GM21360 (cell line): ENCODE measurements around the gene TMEM184A.

Source experiments
- ATAC-seq: cut with Tn5 transposase; IDR thresholded peaks from one replicate; pipeline ENCODE4 v1.9.1; 2021; ENCODE audit warnings: mild to moderate bottlenecking, moderate library complexity; ENCODE audit not compliant: unreplicated experiment

Gene TMEM184A

DNA sequence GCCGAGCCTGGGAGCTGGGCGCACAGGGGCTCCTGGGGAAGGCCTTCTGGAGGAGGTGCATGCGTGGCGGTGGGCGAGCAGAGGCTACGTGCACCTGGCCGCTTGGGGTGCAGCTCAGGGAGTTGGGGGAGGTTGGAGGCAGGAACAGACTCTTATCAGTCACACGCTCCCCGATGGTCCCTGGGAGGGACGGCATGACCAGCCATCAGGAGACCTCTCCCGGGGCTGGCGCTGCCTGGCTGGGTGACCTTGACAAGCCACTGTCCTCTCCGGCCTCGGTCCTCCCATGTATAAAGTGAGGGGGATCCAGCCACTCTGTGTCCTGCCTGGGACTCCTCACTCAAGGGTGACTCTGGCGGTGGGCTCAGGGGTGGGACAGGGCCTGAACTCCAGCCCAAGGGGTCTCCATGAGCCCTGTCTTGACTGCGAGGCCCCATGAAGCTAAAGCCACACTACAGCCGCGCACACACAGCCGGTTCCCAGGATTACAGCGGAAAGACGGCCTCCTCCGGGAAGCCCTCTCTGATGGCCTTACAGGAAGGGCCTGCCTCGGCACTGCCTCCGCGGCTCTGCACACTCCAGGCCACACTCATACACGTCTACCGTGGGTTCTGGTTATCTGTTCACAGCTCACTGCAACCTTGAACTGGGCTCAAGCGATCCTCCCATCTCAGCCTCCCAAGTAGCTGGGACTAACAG, 2.3 kb downstream of the TMEM184A start:
- no peak for ATAC-seq

DNA sequence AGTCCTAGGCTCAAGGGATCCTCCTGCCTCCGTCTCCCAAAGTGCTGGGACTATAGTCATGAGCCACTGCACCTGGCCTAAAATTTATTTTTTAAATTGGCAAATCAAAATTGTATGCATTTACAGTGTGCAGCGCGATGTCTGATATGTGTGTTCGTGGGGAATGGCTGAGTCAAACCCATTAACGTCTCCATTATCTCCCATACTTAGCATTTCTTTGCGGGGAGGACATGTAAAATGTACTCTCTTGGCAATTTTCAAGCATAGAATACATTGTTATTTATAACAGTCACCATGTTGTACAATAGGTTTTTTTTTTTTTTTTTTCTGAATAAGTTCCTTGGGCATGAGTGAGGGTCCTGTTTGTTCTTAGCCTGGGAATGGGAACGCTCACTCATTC, 3.8 kb downstream of the TMEM184A start:
- ATAC-seq = no peak

DNA sequence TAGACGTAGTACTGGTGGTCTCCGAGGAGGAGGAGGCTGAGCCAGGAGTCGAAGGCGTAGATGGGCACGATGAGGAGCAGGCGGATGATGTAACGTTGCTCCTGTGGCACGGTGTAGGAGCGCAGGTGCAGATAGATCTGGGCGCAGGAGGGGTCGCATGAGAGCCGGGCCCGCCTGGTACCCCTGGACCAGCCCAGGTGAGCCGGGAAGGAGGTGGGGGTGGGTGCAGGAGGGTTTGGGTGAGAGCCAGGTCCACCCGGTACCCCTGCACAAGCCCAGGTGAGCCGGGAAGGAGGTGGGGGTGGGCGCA, 5.2 kb downstream of the TMEM184A start:
- ATAC-seq = no peak

DNA sequence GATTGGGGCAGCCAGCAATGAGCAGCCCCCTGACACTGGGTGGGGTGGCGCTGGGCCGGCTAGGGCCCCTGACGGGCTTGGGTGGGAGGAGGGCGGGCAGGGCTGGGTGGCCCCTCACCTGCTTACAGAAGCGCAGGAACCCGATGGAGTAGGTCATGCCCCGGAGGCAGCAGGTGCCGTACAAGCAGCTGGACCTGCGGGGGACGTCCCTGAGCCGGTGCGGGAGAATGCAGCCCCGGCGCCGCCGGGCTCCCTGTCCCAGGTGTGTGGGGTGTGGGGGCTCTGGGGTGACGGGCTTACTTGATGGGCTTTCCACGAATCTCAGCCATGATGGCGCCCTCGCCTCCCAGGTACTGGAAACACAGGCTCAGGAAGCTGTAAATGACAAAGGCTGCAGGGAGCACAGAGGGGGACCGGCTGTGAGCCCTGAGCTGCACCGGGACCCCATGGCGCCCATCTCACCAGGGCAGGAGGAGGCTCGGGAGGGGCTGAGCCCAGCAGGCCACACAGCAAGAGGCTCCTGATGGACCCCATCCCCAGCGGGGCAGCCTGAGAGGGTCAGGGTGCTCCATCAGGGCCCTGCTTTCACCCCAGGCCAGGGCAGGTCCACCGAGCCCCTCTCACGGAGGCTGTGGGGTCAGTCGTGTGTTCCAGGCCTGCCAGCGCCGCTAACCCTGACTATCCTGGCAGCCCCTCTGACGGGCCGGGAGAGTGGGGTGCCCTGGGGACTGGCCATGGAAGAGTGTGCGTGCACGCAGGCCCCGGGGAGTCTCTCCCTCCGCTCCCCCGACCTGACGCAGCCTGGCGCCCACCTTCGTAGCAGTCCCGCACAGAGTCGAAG, 5.8 kb downstream of the TMEM184A start:
- ATAC-seq = no peak

DNA sequence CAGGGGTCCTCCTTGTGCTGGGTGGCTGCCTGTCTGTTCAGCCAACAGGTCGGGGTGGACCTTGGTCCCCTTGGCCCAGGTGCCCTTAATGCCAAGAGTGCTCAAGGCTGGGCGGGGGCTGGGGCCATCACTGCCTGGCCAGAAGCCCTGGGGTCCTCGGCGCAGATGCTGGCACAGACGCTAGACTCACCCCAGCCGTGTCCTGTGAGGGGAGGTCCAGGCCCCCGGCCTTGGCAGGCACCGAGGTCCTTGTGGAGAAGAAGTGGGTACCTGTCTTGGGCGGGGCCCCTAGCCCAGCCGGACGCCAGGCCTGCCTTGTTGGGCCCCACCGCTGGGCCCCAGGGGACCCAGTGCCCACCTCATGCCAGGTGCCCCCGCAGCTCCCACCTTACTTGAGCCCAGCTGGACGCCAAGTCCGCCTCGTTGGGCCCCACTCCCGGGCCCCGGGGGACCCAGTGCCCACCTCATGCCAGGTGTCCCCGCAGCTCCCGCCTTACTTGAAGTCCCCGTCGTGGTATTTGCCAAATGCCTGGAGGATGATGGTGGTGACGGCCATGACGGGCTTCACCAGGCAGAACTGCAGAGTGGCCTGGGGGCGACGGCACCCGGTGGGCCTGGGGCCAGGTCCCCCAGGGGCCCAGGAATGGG, 6.5 kb downstream of the TMEM184A start:
- ATAC-seq = no peak

DNA sequence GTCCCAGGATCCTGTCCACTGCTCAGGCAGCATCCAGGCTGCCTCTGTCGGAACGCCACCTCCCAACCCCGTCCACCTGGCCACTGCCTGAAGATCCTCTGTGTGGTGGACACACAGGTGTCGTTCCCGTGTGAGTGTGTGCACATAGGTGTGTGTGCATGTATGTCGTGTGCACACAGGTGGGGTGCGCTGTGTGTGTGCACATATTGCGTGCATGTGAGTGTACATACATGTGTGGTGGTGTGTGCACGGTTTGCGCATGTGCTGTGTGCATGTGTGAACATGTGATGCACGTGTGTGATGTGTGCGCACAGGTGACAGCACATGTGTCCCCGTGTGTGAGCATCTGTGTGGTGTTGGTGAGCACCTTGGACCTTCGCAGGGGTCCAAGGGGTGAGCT, 7.1 kb downstream of the TMEM184A start:
- no peak for ATAC-seq

DNA sequence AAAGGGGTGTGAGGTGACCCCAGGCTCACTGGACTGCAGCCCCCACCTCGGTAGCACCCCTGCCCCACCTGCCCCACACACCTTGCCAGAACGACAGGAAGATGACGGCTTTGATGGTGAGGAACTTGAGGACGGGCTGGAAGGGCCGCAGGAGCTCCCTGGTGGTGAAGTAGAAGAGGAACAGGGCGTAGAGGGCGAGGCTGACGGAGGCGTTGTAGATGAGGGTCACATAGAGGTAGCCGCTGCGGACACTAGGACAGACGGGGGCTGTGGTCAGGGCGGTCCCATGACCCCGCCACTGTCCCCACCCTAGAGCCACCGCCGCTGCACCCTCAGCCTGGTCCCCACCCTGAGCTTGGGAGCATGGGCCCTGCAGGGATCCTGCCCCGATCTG, 7.6 kb downstream of the TMEM184A start:
- ATAC-seq = no peak

DNA sequence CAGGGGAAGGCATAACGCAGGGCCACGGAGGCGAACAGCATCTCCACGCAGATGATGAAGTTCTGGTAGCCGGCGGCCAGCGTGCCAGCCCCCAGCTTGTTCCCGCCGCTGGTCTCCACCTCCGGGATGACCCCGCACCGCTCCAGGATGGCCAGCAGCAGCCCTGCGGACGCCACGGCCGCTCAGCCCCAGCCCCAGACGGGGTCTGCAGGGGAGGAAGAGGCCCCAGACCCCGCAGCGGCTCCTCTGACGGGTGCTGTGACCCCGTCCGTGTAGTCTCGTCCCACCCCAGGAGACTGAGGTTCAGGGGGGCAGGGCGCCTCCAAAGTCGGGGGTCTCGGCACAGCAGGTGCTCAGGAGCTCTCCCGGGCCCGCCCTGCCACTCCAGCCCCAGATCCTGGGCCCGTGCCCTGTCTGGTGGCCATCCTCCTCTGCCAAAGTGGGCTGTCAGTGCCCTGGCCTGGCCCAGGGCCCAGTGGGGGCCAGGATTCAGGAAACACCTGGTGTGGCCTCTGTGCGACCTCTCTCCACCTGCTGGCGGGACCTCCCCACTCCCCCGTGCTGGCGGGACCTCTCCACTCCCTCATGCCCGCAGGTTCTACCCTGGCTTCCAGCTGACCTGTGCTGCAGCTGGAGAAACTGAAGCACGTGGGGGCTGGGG, 8.1 kb downstream of the TMEM184A start:
- no peak for ATAC-seq

DNA sequence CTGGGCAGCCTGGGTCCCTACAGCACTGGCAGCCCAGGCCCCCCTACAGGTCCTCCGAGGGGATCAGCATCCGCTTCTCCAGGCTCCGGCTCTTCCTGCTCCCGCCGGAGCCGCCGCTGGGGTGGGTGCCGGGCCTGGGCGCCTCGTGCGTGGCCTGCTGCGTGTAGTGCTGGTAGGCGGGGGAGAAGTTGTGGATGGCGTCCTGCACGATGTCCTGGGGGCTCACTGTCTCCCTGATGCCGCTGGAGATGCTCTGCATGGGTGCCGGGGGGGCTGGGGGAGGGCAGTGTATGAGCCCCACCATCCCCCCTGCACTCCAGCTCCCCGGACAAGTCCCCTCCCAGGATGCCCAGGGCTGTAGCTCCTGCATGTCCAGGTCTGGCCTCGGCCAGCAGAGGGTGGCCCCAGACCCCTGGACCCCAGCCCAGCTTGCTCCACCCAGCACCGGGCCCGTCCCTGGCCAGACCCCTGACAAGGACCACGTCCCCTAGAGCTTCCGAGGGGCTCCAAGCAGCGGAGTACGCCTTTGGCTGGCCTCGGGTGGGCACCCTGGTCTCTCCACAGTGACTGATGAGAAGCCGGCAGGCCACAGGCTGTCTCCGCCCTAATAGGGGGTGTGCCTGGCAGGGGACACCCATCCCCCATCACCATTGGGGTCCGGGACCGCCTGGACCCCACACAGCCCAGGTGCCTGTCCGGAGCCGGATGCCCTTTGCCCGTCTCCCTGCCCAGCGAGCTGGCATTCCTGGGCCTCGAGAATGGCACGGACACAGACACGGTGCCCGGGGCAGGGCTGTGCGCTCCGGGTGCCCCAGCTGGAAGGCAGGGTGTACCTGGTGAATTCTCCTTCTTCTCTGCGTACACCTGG, 8.9 kb downstream of the TMEM184A start:
- ATAC-seq = no peak

DNA sequence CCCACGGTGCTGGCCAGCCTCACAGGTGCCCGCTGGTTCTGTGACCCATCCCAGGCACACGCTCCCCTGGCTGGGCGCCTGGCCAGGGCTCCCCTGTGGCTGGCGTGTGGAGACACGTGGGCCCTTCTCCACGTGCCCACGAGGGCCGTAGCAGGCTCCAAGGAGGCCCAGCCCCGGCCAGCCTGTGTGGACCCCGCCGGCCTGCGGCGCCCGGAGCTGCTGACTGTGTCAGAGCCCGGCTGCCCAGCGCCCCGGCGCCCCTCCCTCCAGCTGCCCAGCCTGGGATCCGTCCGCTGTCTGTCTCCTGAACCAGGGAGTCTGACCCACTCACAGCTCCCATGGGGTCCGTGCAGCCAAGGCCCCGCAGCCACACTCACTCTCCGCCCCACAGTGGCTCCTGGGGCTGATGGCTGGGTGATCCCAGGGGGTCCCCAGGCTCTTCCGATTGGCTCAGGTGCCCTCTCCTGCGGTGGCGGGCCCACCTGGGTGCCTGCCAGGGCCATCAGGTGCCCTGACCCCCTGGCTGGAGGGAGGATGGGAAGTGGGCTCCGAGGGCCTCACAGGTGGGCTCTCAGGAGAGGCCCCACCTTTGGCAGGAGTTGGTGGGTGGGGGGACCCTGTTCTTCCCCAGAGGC, 9.6 kb downstream of the TMEM184A start:
- ATAC-seq = no peak

DNA sequence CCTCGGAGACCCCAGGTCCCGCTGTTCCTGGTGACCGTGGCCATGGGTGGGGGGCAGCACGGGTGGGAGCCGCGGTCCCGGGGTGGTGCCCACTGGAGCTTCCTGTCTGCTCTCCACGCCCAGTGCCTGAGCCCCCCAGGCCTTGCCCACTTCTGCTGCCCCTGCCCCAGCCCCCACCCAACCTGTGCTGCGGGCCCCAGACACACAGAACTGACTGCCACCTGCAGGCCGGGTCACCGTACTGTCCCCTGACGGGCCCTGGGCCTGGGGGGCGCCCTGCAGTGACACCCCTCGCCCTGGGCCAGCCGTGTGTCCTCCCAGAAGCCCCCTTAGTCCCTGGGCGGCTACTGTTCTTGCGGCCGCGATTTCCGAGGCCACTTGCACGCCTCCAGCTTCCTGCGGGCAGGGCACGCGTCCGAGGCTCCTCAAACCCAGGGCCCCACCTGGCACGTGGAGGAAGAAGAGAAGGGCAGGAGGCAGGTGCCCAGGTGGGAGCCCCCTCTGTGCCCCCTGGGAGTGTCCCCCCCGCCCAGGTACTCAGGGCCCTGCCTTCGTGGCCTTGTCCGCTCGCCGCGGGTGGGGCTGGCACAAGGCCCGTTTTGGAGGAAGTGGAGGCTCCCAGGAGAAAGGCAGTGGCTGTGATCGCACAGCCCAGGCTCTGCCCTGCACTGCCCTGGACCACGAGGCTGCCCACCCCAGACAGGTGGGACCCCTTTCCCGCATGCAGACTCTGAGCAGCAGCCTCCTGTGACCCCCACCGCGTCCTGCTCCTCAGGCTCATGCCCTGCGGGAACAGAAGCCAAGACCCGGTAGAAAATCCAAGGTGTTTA, 10.4 kb downstream of the TMEM184A start:
- ATAC-seq = no peak

DNA sequence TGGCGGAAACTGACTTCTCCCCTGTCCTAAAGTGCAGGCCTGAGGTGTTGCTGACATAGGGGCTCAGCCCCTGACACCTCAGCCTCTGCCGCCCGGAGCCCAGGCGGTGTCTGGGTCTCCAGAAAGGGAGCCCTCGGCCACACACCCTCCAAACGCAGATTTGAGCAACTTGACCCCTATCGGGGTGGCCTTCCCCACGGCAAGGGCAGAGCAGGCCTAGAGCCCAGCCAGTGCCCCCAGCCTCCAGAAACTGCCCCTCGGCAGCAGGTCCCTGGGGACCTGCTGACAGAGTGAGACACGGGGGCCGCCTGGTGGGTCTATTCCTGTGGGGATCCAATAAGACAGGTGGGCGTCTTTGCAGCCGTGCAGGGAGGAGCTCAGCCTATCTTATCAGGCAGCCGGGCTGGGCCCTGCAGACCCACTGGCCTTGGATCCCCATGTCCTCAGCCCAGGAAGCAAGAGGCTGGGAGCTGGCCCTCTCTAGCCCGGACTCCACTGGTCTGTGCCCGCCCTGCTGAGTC, 11.0 kb downstream of the TMEM184A start:
- no peak for ATAC-seq

DNA sequence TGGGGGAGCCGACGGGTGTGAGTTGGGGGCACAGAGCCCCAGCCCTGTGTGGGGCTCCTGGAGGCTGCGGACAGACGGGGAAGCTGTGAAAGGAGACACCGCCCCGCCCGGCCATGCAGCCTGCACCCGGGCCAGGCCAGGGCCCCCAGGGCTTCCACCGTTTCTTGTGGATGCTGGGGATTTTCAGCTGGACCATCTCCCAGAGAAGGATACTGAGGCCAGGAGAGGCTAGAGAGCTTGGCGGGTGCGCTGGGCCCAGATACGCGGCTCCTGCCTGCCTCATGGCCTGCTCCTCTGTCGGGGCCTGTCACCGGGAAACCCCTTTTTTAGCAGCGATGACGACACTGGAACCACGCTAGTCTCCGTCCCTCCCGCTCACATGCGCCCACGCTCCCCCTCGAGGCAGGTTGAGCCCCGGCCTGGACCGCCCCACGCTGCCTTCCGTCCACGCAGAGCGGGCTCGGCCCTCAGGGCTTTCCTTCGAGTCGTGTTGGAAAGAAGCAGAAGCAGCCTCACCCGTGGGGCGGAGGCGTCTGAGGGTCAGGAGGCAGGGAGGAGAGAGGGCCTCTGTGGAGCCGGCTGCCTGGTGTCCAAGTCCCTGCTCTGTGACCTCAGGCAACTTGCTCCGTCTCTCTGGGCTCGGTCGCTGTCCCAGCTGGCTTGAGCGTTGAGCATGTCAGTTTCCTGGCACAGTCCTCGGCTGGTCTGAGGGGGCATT, 11.7 kb downstream of the TMEM184A start:
- ATAC-seq = no peak

DNA sequence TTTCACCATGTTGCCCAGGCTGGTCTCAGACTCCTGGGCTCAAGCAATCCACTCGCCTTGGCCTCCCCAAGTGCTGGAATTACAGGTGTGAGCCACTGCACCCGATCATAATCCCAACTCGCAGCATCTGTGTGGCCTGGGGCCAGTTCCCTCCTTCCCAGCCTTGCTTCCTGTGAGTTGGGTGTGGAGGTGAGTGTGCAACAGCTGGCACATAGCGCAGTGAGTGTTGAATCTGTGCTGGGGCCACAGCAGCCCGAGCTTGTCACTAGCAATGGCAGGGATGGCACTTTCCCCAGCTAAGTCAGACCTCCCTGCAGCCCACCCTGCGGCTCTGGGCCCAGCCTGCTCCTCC, 12.2 kb downstream of the TMEM184A start:
- no peak for ATAC-seq

DNA sequence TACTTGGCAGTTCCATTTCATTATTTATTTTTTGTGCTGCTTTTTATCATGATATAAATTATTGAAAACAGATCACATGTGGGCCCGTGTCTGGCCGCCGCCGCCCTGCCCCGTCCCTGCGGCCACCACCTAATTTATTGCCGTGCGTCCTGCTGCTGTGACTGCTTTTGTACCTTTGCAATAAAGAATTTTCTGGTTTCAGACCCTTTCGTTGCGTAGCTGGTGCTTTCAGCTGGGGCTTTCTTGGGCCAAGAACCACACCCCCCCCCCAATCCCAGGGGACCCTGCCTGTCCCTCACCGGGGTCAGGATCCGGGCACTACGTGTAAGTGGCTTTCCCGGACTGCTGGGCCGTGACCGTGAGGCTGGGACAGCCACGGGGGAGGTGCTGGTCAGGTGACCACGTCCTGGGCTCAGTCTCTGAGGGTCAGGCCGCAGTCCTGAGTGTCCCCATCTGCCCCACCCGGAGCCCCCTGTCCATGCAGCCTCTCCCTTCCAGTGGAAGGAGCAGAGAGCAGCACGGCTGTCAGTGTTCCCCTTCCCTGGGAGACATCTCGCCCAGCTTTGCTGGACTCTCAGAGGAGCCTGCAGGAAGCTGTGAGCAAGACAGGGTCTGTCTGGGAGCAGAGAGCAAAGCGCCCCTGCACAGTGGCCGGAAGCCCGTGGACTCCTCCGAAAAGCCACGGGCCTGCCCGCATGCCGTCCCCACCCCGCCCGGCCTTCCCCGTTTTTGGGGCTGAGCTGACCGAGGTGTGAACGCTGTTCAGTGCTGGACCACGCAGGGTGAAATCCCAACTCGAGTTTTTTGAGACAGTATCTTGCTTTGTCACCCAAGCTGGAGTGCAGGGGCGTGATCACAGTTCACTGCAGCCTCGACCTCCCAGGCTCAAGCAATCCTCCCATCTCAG, 12.9 kb downstream of the TMEM184A start:
- no peak for ATAC-seq

DNA sequence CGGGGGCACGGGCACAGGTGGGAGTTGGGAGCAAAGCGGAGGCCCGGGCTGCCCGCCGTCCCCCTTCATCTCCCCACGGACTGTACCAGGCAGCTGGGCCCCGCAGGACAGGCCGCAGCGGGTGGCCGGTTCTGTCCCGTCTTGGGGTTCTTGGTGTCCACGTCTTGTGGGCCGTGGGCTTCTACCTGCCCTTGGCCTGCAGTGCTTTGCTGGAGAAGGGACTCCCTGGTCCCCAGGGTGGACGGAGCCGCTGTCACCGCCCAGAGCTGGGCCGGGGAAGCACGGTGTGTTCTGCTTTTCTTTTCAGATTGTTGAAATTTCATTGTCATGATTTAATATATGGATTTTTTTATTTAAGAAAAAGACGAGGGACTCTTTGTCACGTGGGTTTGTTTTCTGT, 13.7 kb downstream of the TMEM184A start:
- ATAC-seq = no peak

DNA sequence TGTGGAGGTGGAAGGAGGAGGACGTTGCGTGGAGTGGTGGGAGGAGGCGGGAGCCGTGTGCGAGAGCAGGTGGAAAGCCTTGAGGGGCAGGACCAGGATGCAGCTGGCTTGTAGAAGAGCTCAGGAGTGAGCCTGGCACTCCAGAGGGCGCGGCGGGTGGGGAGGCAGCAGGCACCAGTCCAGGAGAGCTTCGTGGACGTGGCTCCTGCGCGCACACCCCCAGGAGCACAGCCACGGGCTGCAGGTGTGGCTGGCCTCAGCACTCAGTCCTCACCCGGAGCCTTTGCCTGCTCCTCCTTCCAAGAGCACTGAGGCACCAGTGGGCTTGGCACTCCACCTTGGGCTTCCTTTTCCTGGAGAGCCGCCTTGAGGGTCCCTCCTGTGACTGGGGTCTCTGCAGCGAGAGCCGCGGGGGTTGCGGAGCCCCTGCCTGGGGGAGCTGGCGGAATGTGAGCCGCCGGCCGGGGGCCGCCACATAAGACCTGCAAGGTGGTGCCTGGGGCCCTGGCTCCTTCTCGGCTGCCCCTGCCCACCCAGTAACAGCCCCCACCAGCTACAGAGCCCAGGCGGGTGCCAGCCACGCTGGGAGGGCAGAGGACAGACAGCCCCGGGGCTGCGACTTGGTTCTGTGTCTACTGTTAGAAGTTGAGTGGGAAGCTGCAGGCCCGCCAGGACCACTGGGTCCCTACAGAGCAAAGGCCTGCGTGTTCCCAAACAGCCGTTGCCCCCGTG, 14.4 kb downstream of the TMEM184A start:
- ATAC-seq = no peak
